Body of pancreas (tissue), 4 donors: ENCODE results near the gene H3-3A. TPM values are rescaled to one million over a fixed set of nuclear protein-coding genes. Genes with fewer than 3 reads are reported as not detected.

ENCODE experiments used
- ATAC-seq: fragments of 150-250 bp; one replicate; pipeline ENCODE4 v1.9.1; 2016
- DNase-seq, 4 donors: peaks; one replicate each; pipeline ENCODE4 v3.0.0-alpha.2; 2019
- H3K27ac ChIP-seq, 4 donors: fragments of 200-600 bp; sonication (generic); 1 replicate in 3 of 4; 2 replicates in 1 of 4; pipeline versions ENCODE4 v1.5.1 to v1.6.1; 2016 to 2019; ENCODE audit warnings: mild to moderate bottlenecking in 1 of 4, mixed read lengths in 1 of 4, moderate library complexity in 1 of 4
- H3K27me3 ChIP-seq, 2 donors: fragments of 200-600 bp; sonication (generic); one replicate each; pipeline ENCODE4 v1.6.0; 2016; ENCODE audit warnings: mild to moderate bottlenecking in 1 of 2
- H3K36me3 ChIP-seq, 2 donors: fragments of 200-600 bp; sonication (generic); replicated peaks in 1 of 2; 2 replicates each; pipeline ENCODE4 v1.5.1; 2016; ENCODE audit warnings: low read depth in 2 of 2; ENCODE audit not compliant: insufficient read depth in 1 of 2
- H3K4me1 ChIP-seq: fragments of 200-600 bp; sonication (generic); one replicate; pipeline ENCODE4 v1.6.0; 2016
- H3K4me3 ChIP-seq, 2 donors: fragments of 200-600 bp; sonication (generic); 1 replicate in 1 of 2; 2 replicates in 1 of 2; pipeline ENCODE4 v1.5.1; 2016 to 2019
- H3K9me3 ChIP-seq, 3 donors: fragments of 200-600 bp; sonication (generic); 1 replicate in 2 of 3; 2 replicates in 1 of 3; pipeline ENCODE4 v1.5.1; 2016
- POLR2A ChIP-seq, 3 donors: fragments of 450-650 bp; IDR thresholded peaks; one replicate each; pipeline ENCODE4 v1.6.1; 2016; ENCODE audit warnings: antibody characterized with exemption in 3 of 3, mild to moderate bottlenecking in 2 of 3
- WGBS, 2 donors: methylation state at CpG; one replicate each; pipeline ENCODE4 v1.1.5; 2017; 5-methylcytosine and 5-hydroxymethylcytosine counted together
- intact Hi-C: fragments of 100-400 bp; cut with DNase I; formaldehyde crosslinking; loops from one replicate; pipeline ENCODE4 v1.15.1; 2023
- total RNA-seq, 2 donors: library from RNA; depleted of rRNA; stranded (reverse); fragments of >200 nt; gene quantifications; one replicate each; pipeline ENCODE4 v1.1.0, GENCODE V29; 2016
- TF ChIP-seq, protein P1 (sequence below), 7 experiments: fragments of 450-650 bp in 4 of 7; fragments of 200-600 bp in 3 of 7; sonication (generic) in 3 of 7; IDR thresholded peaks; one replicate each; pipeline ENCODE4 v1.5.1; 2016 to 2019; ENCODE audit warnings: antibody characterized with exemption in 7 of 7

Gene H3-3A
- total RNA-seq, 2 donors from 2014 or later = 163 to 211 TPM

DNA sequence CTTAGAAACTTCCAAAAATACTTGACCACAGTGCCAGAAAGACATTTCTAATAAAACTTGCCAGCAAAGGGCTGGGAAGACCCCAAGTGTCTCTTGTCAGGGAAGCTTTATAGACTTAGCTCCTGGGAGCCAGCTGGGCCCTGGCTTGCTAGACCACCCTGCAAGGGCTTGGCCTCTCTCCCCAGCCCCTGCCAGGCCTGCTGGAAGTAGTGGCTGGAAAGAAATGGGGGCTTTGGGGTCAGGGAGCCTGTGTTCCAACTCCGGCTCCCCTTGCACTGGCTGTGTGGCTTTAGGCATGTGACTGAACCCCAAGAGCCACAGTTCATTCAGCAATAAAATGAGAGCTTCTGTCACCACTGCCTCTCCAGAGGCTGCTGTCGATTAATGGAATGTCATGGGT is 31.1 kb downstream of the H3-3A start:
- no peaks in the 10 kb centered on the region for H3K36me3 ChIP-seq
- ATAC-seq = no peak
- intact Hi-C loops = no loop called here
- H3K4me3 ChIP-seq = no peak overlapping the region
- H3K27me3 ChIP-seq = no peaks in the 10 kb centered on the region
- DNase-seq = no peak
- H3K9me3 ChIP-seq = no peaks in the 10 kb centered on the region
- no peak overlapping the region for H3K27ac ChIP-seq
- 89 to 100% methylated on average over 2 of the region's 2 CpGs for WGBS, 2 donors
- H3K4me1 ChIP-seq = no peaks in the 10 kb centered on the region
- TF ChIP-seq, protein P1, sequence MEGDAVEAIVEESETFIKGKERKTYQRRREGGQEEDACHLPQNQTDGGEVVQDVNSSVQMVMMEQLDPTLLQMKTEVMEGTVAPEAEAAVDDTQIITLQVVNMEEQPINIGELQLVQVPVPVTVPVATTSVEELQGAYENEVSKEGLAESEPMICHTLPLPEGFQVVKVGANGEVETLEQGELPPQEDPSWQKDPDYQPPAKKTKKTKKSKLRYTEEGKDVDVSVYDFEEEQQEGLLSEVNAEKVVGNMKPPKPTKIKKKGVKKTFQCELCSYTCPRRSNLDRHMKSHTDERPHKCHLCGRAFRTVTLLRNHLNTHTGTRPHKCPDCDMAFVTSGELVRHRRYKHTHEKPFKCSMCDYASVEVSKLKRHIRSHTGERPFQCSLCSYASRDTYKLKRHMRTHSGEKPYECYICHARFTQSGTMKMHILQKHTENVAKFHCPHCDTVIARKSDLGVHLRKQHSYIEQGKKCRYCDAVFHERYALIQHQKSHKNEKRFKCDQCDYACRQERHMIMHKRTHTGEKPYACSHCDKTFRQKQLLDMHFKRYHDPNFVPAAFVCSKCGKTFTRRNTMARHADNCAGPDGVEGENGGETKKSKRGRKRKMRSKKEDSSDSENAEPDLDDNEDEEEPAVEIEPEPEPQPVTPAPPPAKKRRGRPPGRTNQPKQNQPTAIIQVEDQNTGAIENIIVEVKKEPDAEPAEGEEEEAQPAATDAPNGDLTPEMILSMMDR (IDR thresholded peaks at IDR 0.05) = no peak
- TF ChIP-seq POLR2A (IDR thresholded peaks at IDR 0.05) = no peak

DNA sequence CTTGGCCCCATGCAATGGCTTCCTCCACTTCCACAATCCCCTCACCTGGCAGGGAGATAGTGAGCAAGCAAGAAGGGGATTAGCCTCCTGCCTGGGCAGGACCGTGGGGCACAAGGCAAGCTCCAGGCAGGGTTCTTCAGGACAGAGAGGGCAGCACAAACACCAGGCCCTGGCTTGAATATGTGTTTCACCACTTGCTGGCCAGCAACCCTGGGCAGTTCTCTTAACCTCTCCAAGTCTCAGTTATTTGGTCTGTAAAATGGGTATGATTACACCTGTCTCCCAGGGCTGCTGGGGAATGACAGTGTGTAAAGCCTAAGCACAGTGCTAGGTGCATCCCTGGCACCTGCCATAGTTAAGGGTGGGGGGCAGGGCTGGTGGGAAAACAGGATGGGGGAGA is 31.9 kb downstream of the H3-3A start:
- no peaks in the 10 kb centered on the region for H3K4me1 ChIP-seq
- WGBS, 2 donors = 0 to 19% methylated on average over 1 of the region's 1 CpG
- H3K9me3 ChIP-seq = no peaks in the 10 kb centered on the region
- no peak overlapping the region for H3K27ac ChIP-seq
- H3K4me3 ChIP-seq = no peak overlapping the region
- H3K36me3 ChIP-seq = no peaks in the 10 kb centered on the region
- intact Hi-C loops = no loop called here
- ATAC-seq (no peak), DNase-seq (no peak)
- TF ChIP-seq, protein P1 (IDR thresholded peaks at IDR 0.05) = no peak
- no peak for TF ChIP-seq POLR2A (IDR thresholded peaks at IDR 0.05)
- no peaks in the 10 kb centered on the region for H3K27me3 ChIP-seq

DNA sequence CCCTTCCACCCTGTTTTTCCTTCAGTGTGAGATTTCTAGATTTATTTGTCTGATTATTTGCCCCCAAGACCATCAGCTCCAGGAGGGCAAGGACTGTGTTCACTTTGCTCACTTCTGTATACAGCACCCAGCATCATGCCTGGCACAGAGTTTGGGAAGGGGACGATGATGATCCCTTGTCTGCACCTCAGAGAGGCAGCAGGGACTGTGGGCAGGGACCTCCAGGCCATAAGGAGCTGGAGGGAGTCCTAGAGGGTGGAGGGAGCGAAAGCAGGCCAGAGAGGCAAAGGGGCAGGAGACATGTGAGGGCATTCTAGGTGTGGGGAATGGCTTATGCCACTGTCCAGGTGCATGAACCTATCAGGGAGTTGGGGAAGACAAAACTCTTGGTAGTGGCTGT is 32.8 kb downstream of the H3-3A start:
- 83 to 100% methylated on average over 2 of the region's 2 CpGs for whole genome bisulfite sequencing, 2 donors

DNA sequence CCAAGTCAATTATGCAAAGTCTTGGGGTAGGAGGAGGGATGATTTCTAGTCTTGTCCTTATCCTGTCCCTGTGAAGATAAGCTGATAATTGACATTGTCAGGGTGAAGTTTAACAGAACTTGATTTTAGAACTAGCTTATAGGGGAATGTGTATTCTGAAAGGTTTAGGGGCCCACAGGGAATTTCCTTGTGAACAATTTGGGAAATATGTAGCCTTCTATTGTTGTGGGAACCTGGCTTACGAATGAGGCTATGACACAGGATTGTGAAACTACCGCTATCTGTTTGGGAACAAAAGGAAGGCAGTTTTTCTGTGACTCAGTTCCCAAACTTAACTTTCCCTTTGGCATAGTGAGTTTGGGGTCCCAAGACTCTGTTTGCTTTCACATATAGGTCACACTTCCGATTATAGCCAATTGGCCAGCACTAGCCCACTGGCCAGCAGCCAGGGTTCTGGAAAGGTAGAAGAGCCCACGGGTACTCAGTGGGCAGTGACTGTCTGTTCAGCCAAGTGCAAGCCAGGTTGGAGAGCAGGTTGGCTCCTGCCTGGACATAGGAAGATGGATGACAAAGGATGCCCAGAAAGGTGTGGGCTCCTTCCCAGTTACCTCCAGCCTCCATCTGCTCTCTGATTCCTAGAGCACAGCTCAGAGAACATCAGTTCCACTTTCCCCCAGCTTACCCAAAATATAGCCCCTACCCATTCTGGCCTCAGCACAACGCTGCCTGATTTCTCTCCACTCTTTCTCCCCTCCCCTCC is 35.5 kb downstream of the H3-3A start:
- no peak overlapping the region for H3K27ac ChIP-seq
- ATAC-seq (no peak), DNase-seq (no peak)
- 72 to 79% methylated on average over 5 of the region's 5 CpGs for WGBS, 2 donors
- no peaks in the 10 kb centered on the region for H3K36me3 ChIP-seq
- intact Hi-C loops = no loop called here
- no peak overlapping the region for H3K4me3 ChIP-seq
- H3K4me1 ChIP-seq = peaks cover 10% of the 10 kb centered on the region
- TF ChIP-seq POLR2A (IDR thresholded peaks at IDR 0.05) = no peak
- TF ChIP-seq, protein P1 (IDR thresholded peaks at IDR 0.05) = no peak
- H3K9me3 ChIP-seq = no peaks in the 10 kb centered on the region
- no peaks in the 10 kb centered on the region for H3K27me3 ChIP-seq

More for the DNA sequence above, 32.8 kb downstream of the H3-3A start:
- ATAC-seq = no peak
- DNase-seq = no peak
- Histone ChIP-seq H3K9me3 (no peaks in the 10 kb centered on the region), H3K4me3 (no peak overlapping the region), H3K4me1 (peaks cover 5% of the 10 kb centered on the region), H3K36me3 (no peaks in the 10 kb centered on the region), H3K27me3 (no peaks in the 10 kb centered on the region), H3K27ac (no peak overlapping the region)
- intact Hi-C loops = no loop called here
- TF ChIP-seq, protein P1 (IDR thresholded peaks at IDR 0.05) = no peak
- no peak for TF ChIP-seq POLR2A (IDR thresholded peaks at IDR 0.05)
